GM12878 (cell line): Measurements from ENCODE around the gene ASTL.

Experiments
- CTCF ChIP-seq, 3 experiments: IDR thresholded peaks in 2 of 3; conservative IDR thresholded peaks in 1 of 3; 2 replicates each; pipeline ENCODE4 v1.5.1; 2011; ENCODE audit warnings: low read depth in 3 of 3, low read length in 3 of 3, mild to moderate bottlenecking in 3 of 3, control low read depth in 2 of 3, moderate library complexity in 2 of 3, inconsistent platforms in 1 of 3, mixed read lengths in 1 of 3; ENCODE audit not compliant: control insufficient read depth in 2 of 3, insufficient read depth in 1 of 3; ENCODE audit errors: extremely low read depth in 1 of 3
- HDAC2 ChIP-seq: fragments of 200-600 bp; sonication (generic); IDR thresholded peaks from 2 replicates; pipeline ENCODE4 v1.6.1; 2017
- NR2C2 ChIP-seq: IDR thresholded peaks from 2 replicates; pipeline ENCODE4 v1.6.1; 2011; ENCODE audit warnings: borderline replicate concordance, low read depth; ENCODE audit not compliant: control insufficient read depth, insufficient read length
- PBX3 ChIP-seq: IDR thresholded peaks from 2 replicates; pipeline ENCODE4 v1.6.1; 2011; ENCODE audit warnings: mild to moderate bottlenecking, low read depth, low read length, moderate library complexity; ENCODE audit not compliant: insufficient replicate concordance

GRCh38 chr2:96147593-96148201 lies 9.4 kb upstream of the ASTL start:
- no peak for TF ChIP-seq PBX3
- no peak for TF ChIP-seq HDAC2
- TF ChIP-seq NR2C2 = no peak
- TF ChIP-seq CTCF (IDR thresholded peaks at IDR 0.05 in 2 of 3, conservative IDR thresholded peaks at IDR 0.05 in 1 of 3; ENCODE audit: control insufficient read depth in 2 of 3, extremely low read depth in 1 of 3, insufficient read depth in 1 of 3, low read depth in 3 of 3, low read length in 3 of 3) = peak in 2 of 3 experiments; percentile 7 to 15; a peak in 1 of 6 replicates
